ENCODE measurements around the gene SLC24A5. TPM values are rescaled to one million over a fixed set of nuclear protein-coding genes. Genes with fewer than 3 reads are reported as not detected.

SLC24A5 gene
- polyA plus RNA-seq, 12 donors = 0.08 to 3.1 (median 0.81) TPM; not detected in 7

DNA sequence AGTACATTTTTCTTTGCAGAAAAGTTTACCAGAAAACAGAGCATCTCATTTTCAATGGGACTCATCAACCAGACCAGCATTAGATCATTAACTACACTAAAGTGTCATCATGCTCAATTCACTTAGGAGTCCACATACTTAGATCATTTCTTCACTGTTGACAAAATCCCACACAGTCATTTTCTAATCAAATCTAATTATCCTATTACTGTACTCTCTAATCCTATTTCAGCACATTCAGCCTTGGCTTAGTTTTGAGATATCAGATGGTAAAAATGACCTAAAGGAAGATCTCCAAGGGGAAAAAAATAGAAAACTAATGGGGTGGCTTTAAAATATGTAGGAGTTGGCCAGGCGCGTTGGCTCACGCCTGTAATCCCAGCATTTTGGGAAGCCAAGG lies 65.5 kb downstream of the SLC24A5 start:
- DNase-seq = no peak

DNA sequence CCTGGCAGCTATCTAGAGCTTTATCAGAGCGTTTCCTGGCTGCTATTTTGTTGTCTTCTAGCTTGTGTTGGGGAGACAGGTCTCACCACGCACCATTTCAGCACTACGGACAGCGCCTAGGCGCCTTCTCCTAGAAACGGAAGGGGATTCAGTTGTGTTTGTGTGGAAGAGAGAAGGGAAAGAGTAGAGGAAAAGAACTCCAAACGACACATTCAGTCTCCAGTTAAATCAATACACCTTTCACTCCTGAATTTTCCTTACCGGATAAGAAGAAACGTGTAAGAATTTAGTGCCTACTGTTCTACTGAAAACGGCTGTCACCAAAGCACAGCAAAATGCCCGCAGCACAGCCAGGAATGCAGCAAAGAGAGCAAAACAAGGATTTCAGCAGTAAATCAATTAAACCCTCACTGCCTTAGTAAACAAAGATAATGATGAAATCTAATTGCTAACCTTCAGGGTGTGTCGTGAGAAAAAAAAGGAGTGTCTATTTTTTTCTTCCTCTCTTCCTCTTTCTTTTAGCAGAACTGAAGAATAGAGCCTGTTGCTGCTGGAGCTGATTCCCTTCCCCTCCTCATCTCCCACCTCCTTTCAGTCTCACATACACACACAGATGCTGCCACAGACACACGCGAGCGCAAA lies 70.3 kb downstream of the SLC24A5 start:
- peak; percentile 89 for DNase-seq

DNA sequence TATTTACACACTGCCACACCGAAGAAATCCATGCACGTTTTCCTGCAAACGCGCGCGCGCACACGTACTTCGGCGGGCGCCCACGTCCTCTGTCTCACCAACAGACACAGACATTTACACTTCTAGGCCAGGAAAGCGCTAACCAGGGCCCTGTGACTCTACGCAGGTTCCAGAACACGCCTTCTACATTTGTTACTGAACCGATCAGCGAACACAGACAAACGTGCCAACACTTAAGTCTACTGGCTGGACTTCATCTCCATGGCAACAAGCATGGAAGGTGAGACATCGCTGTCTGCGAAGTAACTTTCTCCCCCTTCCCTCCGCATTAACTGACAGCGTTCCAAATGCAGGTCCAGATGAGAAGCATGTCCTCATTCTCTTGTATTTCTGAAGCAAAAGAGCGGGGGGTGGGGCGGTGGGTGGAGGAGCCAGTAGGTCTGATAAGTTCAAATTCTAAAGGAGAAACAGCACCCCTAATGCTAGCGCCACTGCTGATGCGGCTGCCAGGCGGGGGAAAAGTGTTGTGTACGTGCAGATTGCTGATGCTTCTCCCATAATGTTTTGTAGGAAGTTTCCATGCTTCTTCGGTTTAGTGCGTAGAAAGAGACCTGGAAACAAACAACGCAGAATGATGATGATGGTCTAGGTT lies 70.9 kb downstream of the SLC24A5 start, which contains the start of gene CTXN2:
TSS of gene CTXN2 (plus strand) at position 92 of the 652 bp plus-strand sequence. CDS start 9,636 bp downstream, outside the sequence.
- DNase-seq = no peak

Other genes with a start within 250 kb of the SLC24A5 start
- gene MYEF2, start 57.3 kb downstream of the SLC24A5 start, polyA plus RNA-seq (ENCODE audit: insufficient read length in 12 of 12) = 10 to 100 TPM in 10 of 12 donors, 1 to 10 TPM in 1, not detected in 1; 7.7 to 21.5 (median 14.7) TPM
- not detected for gene CTXN2, start 70.7 kb downstream of the SLC24A5 start, polyA plus RNA-seq (ENCODE audit: insufficient read length in 12 of 12)
- 1 to 10 TPM in 1 of 12 donors, under 1 TPM in 9, not detected in 2; 0.05 to 1.9 (median 0.35) TPM for gene SLC12A1, start 85.3 kb downstream of the SLC24A5 start, polyA plus RNA-seq (ENCODE audit: insufficient read length in 12 of 12)
- gene DUT, start 210.4 kb downstream of the SLC24A5 start, polyA plus RNA-seq (ENCODE audit: insufficient read length in 12 of 12) = 100 to 1,000 TPM in 7 of 12 donors, 10 to 100 TPM in 4, not detected in 1; 82.8 to 158 (median 110) TPM

Data from muscle of arm (tissue), 12 donors.